Measurements from ENCODE around the gene RAB3C. TPM values are rescaled to one million over a fixed set of nuclear protein-coding genes. Genes with fewer than 3 reads are reported as not detected.

The RAB3C gene
- total and polyA plus RNA-seq, 2 experiments from 2014 or later: 15.0 to 30.6 TPM

- TF ChIP-seq, protein P1, sequence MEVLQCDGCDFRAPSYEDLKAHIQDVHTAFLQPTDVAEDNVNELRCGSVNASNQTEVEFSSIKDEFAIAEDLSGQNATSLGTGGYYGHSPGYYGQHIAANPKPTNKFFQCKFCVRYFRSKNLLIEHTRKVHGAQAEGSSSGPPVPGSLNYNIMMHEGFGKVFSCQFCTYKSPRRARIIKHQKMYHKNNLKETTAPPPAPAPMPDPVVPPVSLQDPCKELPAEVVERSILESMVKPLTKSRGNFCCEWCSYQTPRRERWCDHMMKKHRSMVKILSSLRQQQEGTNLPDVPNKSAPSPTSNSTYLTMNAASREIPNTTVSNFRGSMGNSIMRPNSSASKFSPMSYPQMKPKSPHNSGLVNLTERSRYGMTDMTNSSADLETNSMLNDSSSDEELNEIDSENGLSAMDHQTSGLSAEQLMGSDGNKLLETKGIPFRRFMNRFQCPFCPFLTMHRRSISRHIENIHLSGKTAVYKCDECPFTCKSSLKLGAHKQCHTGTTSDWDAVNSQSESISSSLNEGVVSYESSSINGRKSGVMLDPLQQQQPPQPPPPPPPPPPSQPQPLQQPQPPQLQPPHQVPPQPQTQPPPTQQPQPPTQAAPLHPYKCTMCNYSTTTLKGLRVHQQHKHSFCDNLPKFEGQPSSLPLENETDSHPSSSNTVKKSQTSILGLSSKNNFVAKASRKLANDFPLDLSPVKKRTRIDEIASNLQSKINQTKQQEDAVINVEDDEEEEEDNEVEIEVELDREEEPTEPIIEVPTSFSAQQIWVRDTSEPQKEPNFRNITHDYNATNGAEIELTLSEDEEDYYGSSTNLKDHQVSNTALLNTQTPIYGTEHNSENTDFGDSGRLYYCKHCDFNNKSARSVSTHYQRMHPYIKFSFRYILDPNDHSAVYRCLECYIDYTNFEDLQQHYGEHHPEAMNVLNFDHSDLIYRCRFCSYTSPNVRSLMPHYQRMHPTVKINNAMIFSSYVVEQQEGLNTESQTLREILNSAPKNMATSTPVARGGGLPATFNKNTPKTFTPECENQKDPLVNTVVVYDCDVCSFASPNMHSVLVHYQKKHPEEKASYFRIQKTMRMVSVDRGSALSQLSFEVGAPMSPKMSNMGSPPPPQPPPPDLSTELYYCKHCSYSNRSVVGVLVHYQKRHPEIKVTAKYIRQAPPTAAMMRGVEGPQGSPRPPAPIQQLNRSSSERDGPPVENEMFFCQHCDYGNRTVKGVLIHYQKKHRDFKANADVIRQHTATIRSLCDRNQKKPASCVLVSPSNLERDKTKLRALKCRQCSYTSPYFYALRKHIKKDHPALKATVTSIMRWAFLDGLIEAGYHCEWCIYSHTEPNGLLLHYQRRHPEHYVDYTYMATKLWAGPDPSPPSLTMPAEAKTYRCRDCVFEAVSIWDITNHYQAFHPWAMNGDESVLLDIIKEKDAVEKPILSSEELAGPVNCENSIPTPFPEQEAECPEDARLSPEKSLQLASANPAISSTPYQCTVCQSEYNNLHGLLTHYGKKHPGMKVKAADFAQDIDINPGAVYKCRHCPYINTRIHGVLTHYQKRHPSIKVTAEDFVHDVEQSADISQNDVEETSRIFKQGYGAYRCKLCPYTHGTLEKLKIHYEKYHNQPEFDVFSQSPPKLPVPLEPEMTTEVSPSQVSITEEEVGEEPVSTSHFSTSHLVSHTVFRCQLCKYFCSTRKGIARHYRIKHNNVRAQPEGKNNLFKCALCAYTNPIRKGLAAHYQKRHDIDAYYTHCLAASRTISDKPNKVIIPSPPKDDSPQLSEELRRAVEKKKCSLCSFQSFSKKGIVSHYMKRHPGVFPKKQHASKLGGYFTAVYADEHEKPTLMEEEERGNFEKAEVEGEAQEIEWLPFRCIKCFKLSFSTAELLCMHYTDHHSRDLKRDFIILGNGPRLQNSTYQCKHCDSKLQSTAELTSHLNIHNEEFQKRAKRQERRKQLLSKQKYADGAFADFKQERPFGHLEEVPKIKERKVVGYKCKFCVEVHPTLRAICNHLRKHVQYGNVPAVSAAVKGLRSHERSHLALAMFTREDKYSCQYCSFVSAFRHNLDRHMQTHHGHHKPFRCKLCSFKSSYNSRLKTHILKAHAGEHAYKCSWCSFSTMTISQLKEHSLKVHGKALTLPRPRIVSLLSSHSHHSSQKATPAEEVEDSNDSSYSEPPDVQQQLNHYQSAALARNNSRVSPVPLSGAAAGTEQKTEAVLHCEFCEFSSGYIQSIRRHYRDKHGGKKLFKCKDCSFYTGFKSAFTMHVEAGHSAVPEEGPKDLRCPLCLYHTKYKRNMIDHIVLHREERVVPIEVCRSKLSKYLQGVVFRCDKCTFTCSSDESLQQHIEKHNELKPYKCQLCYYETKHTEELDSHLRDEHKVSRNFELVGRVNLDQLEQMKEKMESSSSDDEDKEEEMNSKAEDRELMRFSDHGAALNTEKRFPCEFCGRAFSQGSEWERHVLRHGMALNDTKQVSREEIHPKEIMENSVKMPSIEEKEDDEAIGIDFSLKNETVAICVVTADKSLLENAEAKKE (CRISPR knock-in tag; IDR thresholded peaks at IDR 0.05): no peak
- TF ChIP-seq ZNF331 (CRISPR knock-in tag; IDR thresholded peaks at IDR 0.05; ENCODE audit: low read depth) (no peak), POLR2AphosphoS5 (IDR thresholded peaks at IDR 0.05; ENCODE audit: low read depth) (no peak), NANOG (IDR thresholded peaks at IDR 0.05; ENCODE audit: borderline replicate concordance) (no peak)
Observed at GRCh38 chr5:58904737-58905136, 321.9 kb downstream of the RAB3C start (continued).

DNA sequence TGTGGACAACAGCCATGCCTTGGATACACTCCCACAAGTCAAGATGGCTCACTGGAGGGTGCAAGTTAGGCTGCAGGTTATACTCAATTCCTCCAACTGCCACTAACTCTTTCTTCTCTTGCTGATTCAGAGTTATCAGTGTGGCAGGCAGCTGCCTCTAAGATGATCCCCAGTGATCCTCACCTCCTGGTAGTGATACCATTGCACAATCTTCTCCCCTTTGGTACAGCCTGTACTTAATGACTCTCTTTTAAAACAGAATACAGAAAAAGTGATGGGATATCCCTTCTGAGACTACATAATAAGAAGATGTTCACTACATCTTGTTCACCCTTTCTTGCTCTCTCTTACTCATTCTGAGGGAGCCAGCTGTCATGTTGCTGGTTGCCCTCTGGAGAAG, 323.1 kb downstream of the RAB3C start:
- Histone ChIP-seq H3K9me2 (ENCODE audit: insufficient read depth) (no peaks in the 10 kb centered on the region), H3K27me3 (ENCODE audit: insufficient read depth) (no peaks in the 10 kb centered on the region), H4K20me1 (replicated peaks; ENCODE audit: insufficient read depth) (no peaks in the 10 kb centered on the region), H2AFZ (no peak overlapping the region), H3K36me3 (ENCODE audit: insufficient read depth) (no peaks in the 10 kb centered on the region), H3K4me1 (ENCODE audit: insufficient read depth) (no peaks in the 10 kb centered on the region), H3K4me3 (no peak overlapping the region), H3K27ac (ENCODE audit: low read depth) (no peak overlapping the region), H3K79me2 (replicated peaks; ENCODE audit: insufficient read depth) (no peaks in the 10 kb centered on the region), H3F3A (replicated peaks; ENCODE audit: low read depth) (no peaks in the 10 kb centered on the region), H3K4me2 (no peak overlapping the region)
- Mint-ChIP-seq H3K4me3 (no peak overlapping the region), H3K9me3 (peaks cover 7% of the 10 kb centered on the region), H3K4me1 (no peaks in the 10 kb centered on the region), H3K27ac (no peak overlapping the region), H3K27me3 (ENCODE audit: insufficient read depth, low read depth, poor library complexity) (peaks cover 3% of the 10 kb centered on the region), H3K36me3 (ENCODE audit: low read depth) (peaks cover 9% of the 10 kb centered on the region; the same call in 1 of the 3 replicates)
- ATAC-seq (no peak), DNase-seq (ENCODE audit: low spot score) (no peak)
- TF ChIP-seq EZH2phosphoT487 (IDR thresholded peaks at IDR 0.05; ENCODE audit: unreplicated experiment): no peak
- TF ChIP-seq, protein P2, sequence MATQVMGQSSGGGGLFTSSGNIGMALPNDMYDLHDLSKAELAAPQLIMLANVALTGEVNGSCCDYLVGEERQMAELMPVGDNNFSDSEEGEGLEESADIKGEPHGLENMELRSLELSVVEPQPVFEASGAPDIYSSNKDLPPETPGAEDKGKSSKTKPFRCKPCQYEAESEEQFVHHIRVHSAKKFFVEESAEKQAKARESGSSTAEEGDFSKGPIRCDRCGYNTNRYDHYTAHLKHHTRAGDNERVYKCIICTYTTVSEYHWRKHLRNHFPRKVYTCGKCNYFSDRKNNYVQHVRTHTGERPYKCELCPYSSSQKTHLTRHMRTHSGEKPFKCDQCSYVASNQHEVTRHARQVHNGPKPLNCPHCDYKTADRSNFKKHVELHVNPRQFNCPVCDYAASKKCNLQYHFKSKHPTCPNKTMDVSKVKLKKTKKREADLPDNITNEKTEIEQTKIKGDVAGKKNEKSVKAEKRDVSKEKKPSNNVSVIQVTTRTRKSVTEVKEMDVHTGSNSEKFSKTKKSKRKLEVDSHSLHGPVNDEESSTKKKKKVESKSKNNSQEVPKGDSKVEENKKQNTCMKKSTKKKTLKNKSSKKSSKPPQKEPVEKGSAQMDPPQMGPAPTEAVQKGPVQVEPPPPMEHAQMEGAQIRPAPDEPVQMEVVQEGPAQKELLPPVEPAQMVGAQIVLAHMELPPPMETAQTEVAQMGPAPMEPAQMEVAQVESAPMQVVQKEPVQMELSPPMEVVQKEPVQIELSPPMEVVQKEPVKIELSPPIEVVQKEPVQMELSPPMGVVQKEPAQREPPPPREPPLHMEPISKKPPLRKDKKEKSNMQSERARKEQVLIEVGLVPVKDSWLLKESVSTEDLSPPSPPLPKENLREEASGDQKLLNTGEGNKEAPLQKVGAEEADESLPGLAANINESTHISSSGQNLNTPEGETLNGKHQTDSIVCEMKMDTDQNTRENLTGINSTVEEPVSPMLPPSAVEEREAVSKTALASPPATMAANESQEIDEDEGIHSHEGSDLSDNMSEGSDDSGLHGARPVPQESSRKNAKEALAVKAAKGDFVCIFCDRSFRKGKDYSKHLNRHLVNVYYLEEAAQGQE (IDR thresholded peaks at IDR 0.05; ENCODE audit: unreplicated experiment): no peak
- TF ChIP-seq ETS1 (IDR thresholded peaks at IDR 0.05): no peak
- TF ChIP-seq EZH2 (IDR thresholded peaks at IDR 0.05; ENCODE audit: low read depth, unreplicated experiment): no peak
- no peak for TF ChIP-seq POLR2AphosphoS5 (IDR thresholded peaks at IDR 0.05; ENCODE audit: low read depth)
- TF ChIP-seq CTCF (conservative IDR thresholded peaks at IDR 0.05; ENCODE audit: low read depth in 2 of 2): no peak
- no peak for TF ChIP-seq ZNF114 (CRISPR knock-in tag; IDR thresholded peaks at IDR 0.05)
- no peak for TF ChIP-seq ZNF331 (CRISPR knock-in tag; IDR thresholded peaks at IDR 0.05; ENCODE audit: low read depth)
- no peak for TF ChIP-seq NANOG (IDR thresholded peaks at IDR 0.05; ENCODE audit: borderline replicate concordance)
- no peak for TF ChIP-seq CREB1 (CRISPR knock-in tag; IDR thresholded peaks at IDR 0.05; ENCODE audit: low read depth)
- TF ChIP-seq JUNB (IDR thresholded peaks at IDR 0.05; ENCODE audit: unreplicated experiment): no peak
- no peak for TF ChIP-seq STAT1 (IDR thresholded peaks at IDR 0.05; ENCODE audit: unreplicated experiment)
